Measurements from ENCODE around the gene DSTYK.

GRCh38 chr1:205124726-205125125 is 86.8 kb downstream of the DSTYK start:
- TF ChIP-seq POLR2A (IDR thresholded peaks at IDR 0.05; ENCODE audit: low read length): no peak
- no peak for TF ChIP-seq GATA1 (IDR thresholded peaks at IDR 0.05; ENCODE audit: low read depth, low read length)
